ENCODE results near the gene RAMP1.

DNA sequence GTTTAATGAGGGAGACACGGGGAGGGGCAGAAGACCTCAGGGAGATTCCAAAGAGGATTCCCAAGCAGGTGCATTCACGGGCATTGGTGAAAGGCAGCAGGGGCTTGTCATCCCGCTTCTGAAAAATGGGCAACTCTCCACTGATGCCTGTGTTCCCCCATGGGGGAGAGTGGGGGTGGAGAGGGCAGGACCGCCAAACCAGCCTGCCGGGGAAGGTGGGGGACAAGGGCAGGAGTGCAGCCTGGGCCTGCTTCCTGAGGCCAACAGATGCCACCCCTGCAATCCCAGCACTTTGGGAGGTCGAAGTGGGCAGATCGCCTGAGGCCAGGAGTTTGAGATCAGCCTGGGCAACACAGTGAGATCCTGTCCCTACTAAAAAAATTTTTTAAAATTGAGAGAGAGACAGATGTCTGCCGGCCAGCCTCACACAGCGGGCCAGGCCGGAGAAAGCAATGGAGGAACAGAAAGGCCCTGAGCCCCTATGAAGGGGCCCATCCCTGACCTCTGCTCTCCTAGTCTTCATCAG lies 62.6 kb downstream of the RAMP1 start:
- TF ChIP-seq, protein P1, sequence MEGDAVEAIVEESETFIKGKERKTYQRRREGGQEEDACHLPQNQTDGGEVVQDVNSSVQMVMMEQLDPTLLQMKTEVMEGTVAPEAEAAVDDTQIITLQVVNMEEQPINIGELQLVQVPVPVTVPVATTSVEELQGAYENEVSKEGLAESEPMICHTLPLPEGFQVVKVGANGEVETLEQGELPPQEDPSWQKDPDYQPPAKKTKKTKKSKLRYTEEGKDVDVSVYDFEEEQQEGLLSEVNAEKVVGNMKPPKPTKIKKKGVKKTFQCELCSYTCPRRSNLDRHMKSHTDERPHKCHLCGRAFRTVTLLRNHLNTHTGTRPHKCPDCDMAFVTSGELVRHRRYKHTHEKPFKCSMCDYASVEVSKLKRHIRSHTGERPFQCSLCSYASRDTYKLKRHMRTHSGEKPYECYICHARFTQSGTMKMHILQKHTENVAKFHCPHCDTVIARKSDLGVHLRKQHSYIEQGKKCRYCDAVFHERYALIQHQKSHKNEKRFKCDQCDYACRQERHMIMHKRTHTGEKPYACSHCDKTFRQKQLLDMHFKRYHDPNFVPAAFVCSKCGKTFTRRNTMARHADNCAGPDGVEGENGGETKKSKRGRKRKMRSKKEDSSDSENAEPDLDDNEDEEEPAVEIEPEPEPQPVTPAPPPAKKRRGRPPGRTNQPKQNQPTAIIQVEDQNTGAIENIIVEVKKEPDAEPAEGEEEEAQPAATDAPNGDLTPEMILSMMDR (IDR thresholded peaks at IDR 0.05): no peak
- no peak for TF ChIP-seq POLR2A (IDR thresholded peaks at IDR 0.05)
